ENCODE data around the gene ZNRF3.

- TF ChIP-seq EZH2 (IDR thresholded peaks at IDR 0.05; ENCODE audit: low read length, unreplicated experiment), result no peak
- no peak for TF ChIP-seq CTCF (conservative IDR thresholded peaks at IDR 0.05; ENCODE audit: low read depth, low read length)
- TF ChIP-seq EZH2phosphoT487 (IDR thresholded peaks at IDR 0.05; ENCODE audit: borderline replicate concordance, low read length), result no peak
Measured at GRCh38 chr22:28933321-28933720, 49.9 kb downstream of the ZNRF3 start.
